Neutrophil (primary cell): ENCODE results near the gene SLC6A2.

ENCODE experiments used
- H3K27ac ChIP-seq: fragments of 200-600 bp; sonication (generic); 2 replicates; pipeline ENCODE4 v1.5.1; 2016; ENCODE audit warnings: mild to moderate bottlenecking, moderate library complexity
- H3K27me3 ChIP-seq: fragments of 200-600 bp; sonication (generic); 2 replicates; pipeline ENCODE4 v1.6.0; 2016; ENCODE audit warnings: mild to moderate bottlenecking
- H3K36me3 ChIP-seq: fragments of 200-600 bp; sonication (generic); 2 replicates; pipeline ENCODE4 v1.5.1; 2017
- H3K4me1 ChIP-seq, 2 experiments: fragments of 200-600 bp in 1 of 2; sonication (generic) in 1 of 2; 1 replicate in 1 of 2; 2 replicates in 1 of 2; pipeline versions ENCODE4 v1.5.1 to v1.6.1; 2013 to 2016; ENCODE audit warnings: low read depth in 1 of 2, low read length in 1 of 2, mild to moderate bottlenecking in 1 of 2, moderate library complexity in 1 of 2; ENCODE audit not compliant: control insufficient read depth in 1 of 2, insufficient read depth in 1 of 2
- H3K4me3 ChIP-seq, 2 experiments: fragments of 200-600 bp in 1 of 2; sonication (generic) in 1 of 2; 1 replicate in 1 of 2; 2 replicates in 1 of 2; pipeline ENCODE4 v1.5.1; 2013 to 2016; ENCODE audit warnings: low read depth in 1 of 2, low read length in 1 of 2, mild to moderate bottlenecking in 1 of 2, moderate library complexity in 1 of 2
- H3K9me3 ChIP-seq: fragments of 200-600 bp; sonication (generic); 2 replicates; pipeline ENCODE4 v1.5.1; 2016
- CTCF ChIP-seq: fragments of 200-600 bp; sonication (generic); IDR thresholded peaks from 2 replicates; pipeline ENCODE4 v1.5.1; 2016; ENCODE audit warnings: antibody characterized with exemption

SLC6A2 gene

GRCh38 chr16:55630774-55631173 is 25.0 kb upstream of the SLC6A2 start:
- Histone ChIP-seq H3K36me3 (no peaks in the 10 kb centered on the region), H3K27ac (no peak overlapping the region), H3K4me1 (no peaks in the 10 kb centered on the region), H3K9me3 (no peaks in the 10 kb centered on the region), H3K27me3 (no peaks in the 10 kb centered on the region), H3K4me3 (no peak overlapping the region)
- no peak for TF ChIP-seq CTCF

GRCh38 chr16:55632259-55632658 is 23.5 kb upstream of the SLC6A2 start:
- Histone ChIP-seq H3K27ac (no peak overlapping the region), H3K4me1 (no peaks in the 10 kb centered on the region), H3K9me3 (no peaks in the 10 kb centered on the region), H3K4me3 (no peak overlapping the region), H3K27me3 (no peaks in the 10 kb centered on the region), H3K36me3 (no peaks in the 10 kb centered on the region)
- no peak for TF ChIP-seq CTCF

GRCh38 chr16:55634193-55634592 is 21.6 kb upstream of the SLC6A2 start:
- H3K36me3 ChIP-seq, result no peaks in the 10 kb centered on the region
- H3K27me3 ChIP-seq, result no peaks in the 10 kb centered on the region
- TF ChIP-seq CTCF, result no peak
- H3K4me3 ChIP-seq, result no peak overlapping the region
- H3K9me3 ChIP-seq, result no peaks in the 10 kb centered on the region
- no peaks in the 10 kb centered on the region for H3K4me1 ChIP-seq
- H3K27ac ChIP-seq, result no peak overlapping the region

- no peaks in the 10 kb centered on the region for H3K36me3 ChIP-seq
- no peak for TF ChIP-seq CTCF
- no peaks in the 10 kb centered on the region for H3K27me3 ChIP-seq
- no peak overlapping the region for H3K27ac ChIP-seq
- no peak overlapping the region for H3K4me3 ChIP-seq
- H3K9me3 ChIP-seq, result no peaks in the 10 kb centered on the region
- no peaks in the 10 kb centered on the region for H3K4me1 ChIP-seq
These were observed 17.5 kb upstream of the SLC6A2 start for GRCh38 chr16:55638256-55638655.

- no peak overlapping the region for H3K27ac ChIP-seq
- no peaks in the 10 kb centered on the region for H3K27me3 ChIP-seq
- no peaks in the 10 kb centered on the region for H3K9me3 ChIP-seq
- H3K36me3 ChIP-seq, result no peaks in the 10 kb centered on the region
- no peak for TF ChIP-seq CTCF
- no peaks in the 10 kb centered on the region for H3K4me1 ChIP-seq
- no peak overlapping the region for H3K4me3 ChIP-seq
These were observed 15.0 kb upstream of the SLC6A2 start for GRCh38 chr16:55640701-55641327.
